RWPE1 (cell line): ENCODE measurements around the gene KLF13.

Experiments used
- CTCF ChIA-PET: fragments of 350-600 bp; sonication (Branson Sonifier 250); formaldehyde crosslinking; extraction: SDS; loops from one replicate; lab custom pipeline; 2021; lab: Yijun Ruan, JAX
- POLR2A ChIA-PET: fragments of 400-600 bp; formaldehyde crosslinking; extraction: SDS; loops from one replicate; lab custom pipeline; 2020; ENCODE audit warnings: antibody characterized with exemption; ENCODE audit not compliant: low non-redundant PET; lab: Yijun Ruan, JAX
- DNase-seq: peaks from one replicate; pipeline ENCODE4 v3.0.0; 2012; ENCODE audit warnings: low spot score
- H3K27ac ChIP-seq: fragments of 450-650 bp; 2 replicates; pipeline ENCODE4 v1.5.1; 2017
- TF ChIP-seq, protein P1 (sequence below): fragments of 450-650 bp; conservative IDR thresholded peaks from 2 replicates; pipeline ENCODE4 v1.5.1; 2017; ENCODE audit warnings: low read depth, mild to moderate bottlenecking

Gene KLF13

DNA sequence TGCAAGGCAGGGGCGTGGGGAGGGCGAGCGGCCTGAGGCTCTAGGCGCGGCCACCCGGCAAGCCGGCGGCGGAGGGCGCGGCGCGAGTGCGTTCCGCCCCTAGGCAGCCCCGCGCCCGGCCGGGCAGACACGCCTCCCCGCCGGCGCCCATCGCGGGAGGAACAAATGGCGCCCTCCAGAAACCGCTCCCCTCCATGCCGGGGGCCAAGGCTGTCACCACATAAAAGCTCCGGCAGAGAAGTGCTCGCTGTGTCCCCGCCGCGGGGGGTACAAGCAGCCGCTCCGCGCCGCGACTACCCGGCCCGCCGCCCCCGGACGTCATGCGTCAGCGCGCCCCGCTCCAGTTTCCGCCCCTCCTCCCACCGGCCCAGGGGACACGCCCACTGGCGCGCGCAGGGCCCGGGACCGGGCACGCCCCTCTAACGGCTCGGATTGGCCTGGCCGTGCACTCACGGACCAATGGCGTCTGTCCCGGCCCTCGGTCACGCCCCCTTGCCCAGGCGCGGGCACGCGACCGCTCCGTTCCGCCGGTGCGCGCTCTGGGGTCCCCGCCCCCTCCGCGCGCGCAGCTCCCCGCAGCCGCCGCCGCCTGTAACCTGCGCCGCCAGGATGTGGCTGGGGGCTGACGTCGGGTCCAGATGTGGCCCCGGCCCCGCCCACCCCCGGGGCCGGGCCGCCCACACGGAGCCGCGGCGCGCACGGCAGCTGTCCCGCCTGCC lies at the start of gene KLF13:
Gene KLF13 (plus strand): TSS at position 680 of the 719 bp plus-strand sequence. CDS start 378 bp downstream, outside the sequence.
- peak; percentile 99 for DNase-seq
- ChIA-PET POLR2A (interaction anchor here (0.9 to 1.4 kb wide), 4 partner anchors 12 to 111 kb away, joined by 3 to 11 read pairs (median 4); no protein-coding TSS in a partner anchor), CTCF (interaction anchor here (1.1 to 2.4 kb wide), 2 partner anchors 162 to 164 kb away, joined by 3 to 10 read pairs; no protein-coding TSS in a partner anchor)
- H3K27ac ChIP-seq, result peak within 1 kb of the TSS; percentile 99
- TF ChIP-seq, protein P1, sequence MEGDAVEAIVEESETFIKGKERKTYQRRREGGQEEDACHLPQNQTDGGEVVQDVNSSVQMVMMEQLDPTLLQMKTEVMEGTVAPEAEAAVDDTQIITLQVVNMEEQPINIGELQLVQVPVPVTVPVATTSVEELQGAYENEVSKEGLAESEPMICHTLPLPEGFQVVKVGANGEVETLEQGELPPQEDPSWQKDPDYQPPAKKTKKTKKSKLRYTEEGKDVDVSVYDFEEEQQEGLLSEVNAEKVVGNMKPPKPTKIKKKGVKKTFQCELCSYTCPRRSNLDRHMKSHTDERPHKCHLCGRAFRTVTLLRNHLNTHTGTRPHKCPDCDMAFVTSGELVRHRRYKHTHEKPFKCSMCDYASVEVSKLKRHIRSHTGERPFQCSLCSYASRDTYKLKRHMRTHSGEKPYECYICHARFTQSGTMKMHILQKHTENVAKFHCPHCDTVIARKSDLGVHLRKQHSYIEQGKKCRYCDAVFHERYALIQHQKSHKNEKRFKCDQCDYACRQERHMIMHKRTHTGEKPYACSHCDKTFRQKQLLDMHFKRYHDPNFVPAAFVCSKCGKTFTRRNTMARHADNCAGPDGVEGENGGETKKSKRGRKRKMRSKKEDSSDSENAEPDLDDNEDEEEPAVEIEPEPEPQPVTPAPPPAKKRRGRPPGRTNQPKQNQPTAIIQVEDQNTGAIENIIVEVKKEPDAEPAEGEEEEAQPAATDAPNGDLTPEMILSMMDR, result no peak

GRCh38 chr15:31277335-31278060 lies 49.1 kb upstream of the KLF13 start:
- H3K27ac ChIP-seq, result no peak overlapping the region
- TF ChIP-seq, protein P1, result no peak
- CTCF ChIA-PET, result no interaction called here
- no peak for DNase-seq
- POLR2A ChIA-PET, result no interaction called here

DNA sequence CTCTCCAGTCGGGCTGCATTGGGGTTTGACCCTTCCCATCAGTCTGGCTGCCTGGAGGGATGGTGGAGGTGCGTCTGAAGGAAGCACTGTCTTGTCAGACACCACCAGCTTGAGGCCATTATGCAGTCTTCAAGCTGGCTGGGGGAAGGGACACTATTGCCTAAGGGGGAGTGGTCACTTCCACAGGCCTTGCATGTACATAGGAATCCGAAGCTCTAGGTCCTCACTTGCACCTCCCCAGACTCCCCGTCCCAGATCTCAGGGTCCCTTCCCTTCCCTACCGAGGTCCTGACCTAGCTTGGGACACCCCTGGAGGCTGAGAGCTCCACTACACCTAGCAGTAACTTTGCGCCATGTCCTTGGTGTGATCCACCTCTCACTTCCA lies 48.6 kb upstream of the KLF13 start:
- H3K27ac ChIP-seq, result no peak overlapping the region
- ChIA-PET POLR2A (no interaction called here), CTCF (interaction anchor here (0.6 to 0.7 kb wide), 2 partner anchors 24 to 149 kb away, joined by 3 to 4 read pairs; no protein-coding TSS in a partner anchor)
- no peak for DNase-seq
- TF ChIP-seq, protein P1, result no peak

GRCh38 chr15:31278544-31279220 lies 48.0 kb upstream of the KLF13 start:
- POLR2A ChIA-PET, result no interaction called here
- peak overlapping the region; percentile 34 for H3K27ac ChIP-seq
- DNase-seq, result no peak
- TF ChIP-seq, protein P1, result no peak
- CTCF ChIA-PET, result interaction anchor here (0.6 to 0.7 kb wide), 2 partner anchors 24 to 150 kb away, joined by 3 to 4 read pairs; no protein-coding TSS in a partner anchor

DNA sequence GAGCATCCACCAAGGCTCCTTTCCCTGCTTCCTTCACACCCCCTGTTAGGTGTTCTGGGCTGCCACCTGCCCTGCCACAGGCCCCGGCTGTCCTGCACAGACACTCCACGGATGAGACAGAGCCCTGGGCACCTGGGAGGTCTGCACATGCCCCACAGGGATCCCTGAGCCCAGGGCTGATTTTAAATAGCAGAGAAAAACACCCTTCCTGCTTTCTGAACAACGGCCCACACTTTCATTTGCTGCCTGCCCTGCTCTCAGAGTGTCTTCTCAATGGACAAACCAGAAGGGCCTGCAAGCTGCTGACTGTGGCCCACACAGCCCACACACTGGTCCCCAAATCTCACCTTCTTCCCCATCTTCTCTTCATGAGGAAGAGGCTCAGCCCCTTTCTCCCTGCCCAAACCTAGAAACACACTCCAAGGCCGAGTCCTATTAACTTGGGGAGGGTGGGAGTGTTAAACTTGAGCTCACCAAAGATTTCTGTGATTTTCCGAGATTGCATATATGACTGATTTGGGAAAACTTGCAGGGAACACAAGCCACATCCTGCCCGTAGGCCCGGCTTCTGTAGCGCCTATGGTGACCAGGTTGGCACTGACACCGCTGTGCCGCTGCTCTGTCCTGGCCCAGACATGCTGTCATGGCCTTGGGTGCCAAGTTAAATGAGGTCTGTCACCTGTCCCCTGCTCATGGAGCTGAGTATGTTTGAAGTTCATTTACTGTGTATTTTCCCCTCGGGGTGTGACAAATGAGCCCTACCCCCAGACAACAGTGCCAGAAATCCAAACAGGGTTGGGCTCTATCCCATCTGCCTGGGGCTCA lies 47.2 kb upstream of the KLF13 start:
- CTCF ChIA-PET, result interaction anchor here (0.6 kb wide), 1 partner anchor 10 kb away, joined by 4 read pairs; no protein-coding TSS in a partner anchor
- DNase-seq, result no peak
- POLR2A ChIA-PET, result no interaction called here
- H3K27ac ChIP-seq, result peak overlapping the region; percentile 34
- TF ChIP-seq, protein P1, result no peak
